KOPT-K1 (cell line): ENCODE results near the gene ECT2L.

Source experiments
- H3K27ac ChIP-seq: fragments of 200-600 bp; sonication (generic); 2 replicates; pipeline ENCODE4 v1.5.1; 2016; ENCODE audit warnings: antibody characterized with exemption, mild to moderate bottlenecking, low read depth, low read length; ENCODE audit not compliant: poor library complexity, severe bottlenecking
- H3K36me3 ChIP-seq: fragments of 200-600 bp; sonication (generic); 2 replicates; pipeline ENCODE4 v1.5.1; 2017; ENCODE audit warnings: antibody characterized with exemption, mild to moderate bottlenecking, low read length, moderate library complexity; ENCODE audit not compliant: insufficient read depth
- H3K9me3 ChIP-seq: fragments of 200-600 bp; sonication (generic); 2 replicates; pipeline ENCODE4 v1.5.1; 2017; ENCODE audit warnings: antibody characterized with exemption, low read length, mild to moderate bottlenecking; ENCODE audit not compliant: insufficient read depth, poor library complexity, severe bottlenecking

The ECT2L gene

GRCh38 chr6:138818496-138819194, 22.8 kb downstream of the ECT2L start:
- no peaks in the 10 kb centered on the region for H3K36me3 ChIP-seq
- no peak overlapping the region for H3K27ac ChIP-seq
- no peaks in the 10 kb centered on the region for H3K9me3 ChIP-seq

DNA sequence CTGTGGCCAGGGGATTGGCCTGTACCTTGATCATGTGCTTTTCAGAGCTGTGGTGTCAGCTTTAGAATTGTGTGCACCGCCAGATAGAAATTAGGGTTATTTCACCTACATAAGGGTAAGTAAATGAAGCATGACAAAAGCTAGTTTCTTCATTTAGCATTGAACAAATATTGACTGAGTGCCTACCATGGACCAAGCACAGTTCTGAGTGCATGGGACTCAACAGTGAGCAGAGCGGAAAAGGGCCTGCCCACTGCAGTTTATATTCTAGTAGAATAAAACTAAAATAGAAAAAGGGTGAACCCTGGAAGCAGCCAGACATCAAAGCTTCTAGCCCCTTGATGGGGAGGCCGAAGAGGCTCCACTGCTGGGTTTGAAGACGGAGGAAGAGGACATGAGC, 25.6 kb downstream of the ECT2L start:
- H3K9me3 ChIP-seq, result no peaks in the 10 kb centered on the region
- no peak overlapping the region for H3K27ac ChIP-seq
- H3K36me3 ChIP-seq, result no peaks in the 10 kb centered on the region

DNA sequence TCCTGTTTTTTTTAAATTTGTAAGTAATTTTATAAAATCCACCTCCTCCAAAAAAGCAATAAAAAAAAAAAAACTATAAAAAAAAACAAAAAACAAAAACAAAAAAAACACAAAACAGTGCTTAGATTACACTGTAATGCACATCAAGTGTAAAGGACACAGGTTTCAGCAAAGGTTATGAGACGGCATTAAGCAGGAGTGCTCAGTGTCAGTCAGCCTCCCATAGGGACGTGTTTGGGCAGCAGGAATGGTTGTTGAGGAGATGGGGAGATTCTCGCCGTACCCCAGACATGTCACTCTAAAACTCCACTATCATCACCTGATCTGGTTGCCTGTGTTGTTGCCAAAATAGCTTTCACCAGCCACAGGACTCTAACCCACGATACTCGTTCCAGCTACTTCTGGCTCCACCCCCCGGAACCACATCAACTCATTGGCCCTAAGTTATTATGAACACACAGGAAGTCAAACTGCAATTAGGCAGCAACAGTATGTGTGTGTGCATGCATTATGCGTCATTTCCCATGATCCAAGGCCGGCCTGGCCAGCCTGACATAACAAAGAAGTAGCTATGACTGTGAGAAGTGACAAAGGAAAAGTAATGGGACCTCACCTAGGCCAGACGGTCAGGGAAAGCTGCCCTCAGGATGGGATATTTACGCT, 28.7 kb downstream of the ECT2L start:
- Histone ChIP-seq H3K27ac (peak overlapping the region; percentile 24), H3K36me3 (no peaks in the 10 kb centered on the region), H3K9me3 (no peaks in the 10 kb centered on the region)

DNA sequence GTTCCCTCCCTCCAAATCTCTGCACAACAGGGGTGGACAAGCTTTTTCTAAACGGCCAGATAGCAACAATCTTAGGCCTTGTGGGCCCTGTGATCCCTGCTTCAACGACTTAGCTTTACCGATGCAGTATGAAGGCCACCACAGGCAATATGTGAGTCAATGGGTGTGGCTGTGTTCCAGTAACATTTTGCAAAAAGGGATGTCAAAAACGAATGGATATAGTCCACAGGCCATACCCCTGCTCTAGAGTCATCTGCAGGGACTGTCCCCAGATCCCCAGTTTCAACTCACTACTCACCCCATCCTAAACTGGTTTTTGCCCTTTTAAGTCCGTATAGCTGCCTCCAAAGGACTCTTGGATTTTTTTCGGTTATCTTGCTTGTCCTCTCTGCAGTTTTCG, 34.4 kb downstream of the ECT2L start:
- Histone ChIP-seq H3K9me3 (no peaks in the 10 kb centered on the region), H3K36me3 (no peaks in the 10 kb centered on the region)

GRCh38 chr6:138832182-138832581, 36.3 kb downstream of the ECT2L start:
- Histone ChIP-seq H3K27ac (no peak overlapping the region), H3K36me3 (no peaks in the 10 kb centered on the region), H3K9me3 (no peaks in the 10 kb centered on the region)

More for the DNA sequence above, 34.4 kb downstream of the ECT2L start:
- no peak overlapping the region for H3K27ac ChIP-seq

- Histone ChIP-seq H3K36me3 (no peaks in the 10 kb centered on the region), H3K27ac (no peak overlapping the region), H3K9me3 (no peaks in the 10 kb centered on the region)
Observed at GRCh38 chr6:138833816-138834539, 38.1 kb downstream of the ECT2L start.

DNA sequence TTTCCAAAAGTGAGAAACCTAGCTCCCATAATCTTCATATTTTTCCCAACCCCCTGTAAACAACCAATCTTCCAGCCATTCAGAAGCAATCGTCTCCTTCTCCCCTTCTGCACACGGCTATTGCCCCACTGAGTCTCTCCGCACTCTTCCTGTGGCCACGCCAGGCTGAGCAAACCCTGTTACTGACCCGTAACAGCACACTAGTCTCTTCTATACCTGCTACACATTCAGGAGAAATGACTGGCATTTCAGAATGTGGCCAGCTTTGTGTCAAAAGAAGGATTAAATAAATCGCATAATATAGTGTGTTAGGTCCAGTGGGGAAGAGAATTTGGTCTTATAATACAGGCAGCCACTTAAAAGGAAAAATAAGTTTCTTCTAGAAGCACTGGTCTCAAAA, 41.4 kb downstream of the ECT2L start:
- no peak overlapping the region for H3K27ac ChIP-seq
- no peaks in the 10 kb centered on the region for H3K36me3 ChIP-seq
- no peaks in the 10 kb centered on the region for H3K9me3 ChIP-seq

- H3K36me3 ChIP-seq, result no peaks in the 10 kb centered on the region
- no peak overlapping the region for H3K27ac ChIP-seq
- no peaks in the 10 kb centered on the region for H3K9me3 ChIP-seq
Observed at GRCh38 chr6:138844192-138844591, 48.3 kb downstream of the ECT2L start.

- Histone ChIP-seq H3K27ac (no peak overlapping the region), H3K36me3 (no peaks in the 10 kb centered on the region), H3K9me3 (no peaks in the 10 kb centered on the region)
Observed at GRCh38 chr6:138847884-138848283, 52.0 kb downstream of the ECT2L start.

GRCh38 chr6:138848461-138848860, 52.6 kb downstream of the ECT2L start:
- H3K36me3 ChIP-seq, result no peaks in the 10 kb centered on the region

DNA sequence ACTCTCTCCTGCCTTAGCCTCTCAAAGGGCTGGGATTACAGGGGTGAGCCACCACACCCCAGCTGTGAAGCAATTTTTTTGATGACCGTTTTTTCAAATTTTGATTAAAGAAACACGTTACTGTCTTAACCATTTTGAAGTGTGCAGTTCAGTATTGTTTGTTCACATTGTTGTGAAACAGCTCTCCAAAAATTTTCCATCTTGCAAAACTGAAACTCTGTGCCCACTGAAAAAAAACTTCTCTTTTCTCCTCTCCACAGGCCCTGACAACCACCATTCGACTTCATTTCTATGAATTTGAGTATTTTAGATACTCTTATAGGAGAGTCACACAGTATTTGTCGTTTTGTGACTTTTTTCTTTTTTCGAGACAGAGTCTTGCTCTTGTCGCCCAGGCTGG, 53.9 kb downstream of the ECT2L start:
- H3K27ac ChIP-seq, result no peak overlapping the region
- no peaks in the 10 kb centered on the region for H3K9me3 ChIP-seq
- no peaks in the 10 kb centered on the region for H3K36me3 ChIP-seq

More at GRCh38 chr6:138848461-138848860, 52.6 kb downstream of the ECT2L start:
- Histone ChIP-seq H3K9me3 (no peaks in the 10 kb centered on the region), H3K27ac (no peak overlapping the region)

DNA sequence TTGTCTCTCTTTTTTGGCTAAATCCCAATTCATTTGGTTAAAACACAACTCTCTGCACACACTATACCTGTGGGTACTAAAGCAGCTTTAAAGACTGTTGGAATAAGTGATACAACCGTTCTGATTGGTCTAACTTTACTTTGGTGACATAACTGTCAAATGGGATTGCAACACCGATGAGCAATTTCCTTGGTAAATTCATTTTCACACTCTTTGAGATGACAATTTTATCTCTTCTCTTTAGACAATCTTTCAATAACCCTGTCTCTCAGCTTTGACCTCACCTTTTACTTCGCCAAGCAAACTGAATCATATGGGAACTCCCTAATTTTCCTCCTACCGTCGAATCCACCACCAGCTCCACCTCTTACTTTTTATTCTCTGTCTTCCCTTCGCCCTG, 60.8 kb downstream of the ECT2L start:
- Histone ChIP-seq H3K27ac (no peak overlapping the region), H3K36me3 (no peaks in the 10 kb centered on the region), H3K9me3 (no peaks in the 10 kb centered on the region)

- H3K27ac ChIP-seq, result no peak overlapping the region
- no peaks in the 10 kb centered on the region for H3K9me3 ChIP-seq
- no peaks in the 10 kb centered on the region for H3K36me3 ChIP-seq
Observed at GRCh38 chr6:138857775-138858174, 61.9 kb downstream of the ECT2L start.

DNA sequence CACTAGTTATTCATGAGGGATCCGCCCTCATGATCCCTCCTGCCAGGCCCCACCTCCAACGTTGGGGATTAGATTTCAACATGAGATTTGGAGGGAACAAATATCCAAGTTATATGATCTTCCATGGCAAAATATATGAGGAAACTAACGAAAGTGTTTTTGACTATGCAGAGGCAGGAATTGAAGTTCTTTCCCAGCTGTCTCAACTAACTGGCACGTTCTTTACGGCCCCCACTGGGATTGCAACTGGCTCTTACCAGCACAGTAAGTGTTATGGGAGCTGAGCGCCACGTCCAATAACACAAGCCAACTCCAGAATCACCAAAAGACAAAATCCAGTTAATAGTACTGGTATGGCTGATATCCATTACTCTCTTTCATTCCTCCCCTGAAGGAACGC, 66.6 kb downstream of the ECT2L start:
- no peaks in the 10 kb centered on the region for H3K9me3 ChIP-seq
- H3K36me3 ChIP-seq, result no peaks in the 10 kb centered on the region

GRCh38 chr6:138863321-138863720, 67.4 kb downstream of the ECT2L start:
- H3K27ac ChIP-seq, result no peak overlapping the region
- H3K9me3 ChIP-seq, result no peaks in the 10 kb centered on the region
- H3K36me3 ChIP-seq, result no peaks in the 10 kb centered on the region

More for the DNA sequence above, 66.6 kb downstream of the ECT2L start:
- H3K27ac ChIP-seq, result no peak overlapping the region
